ENCODE measurements around the gene GALNT2.

- TF ChIP-seq, protein P1, sequence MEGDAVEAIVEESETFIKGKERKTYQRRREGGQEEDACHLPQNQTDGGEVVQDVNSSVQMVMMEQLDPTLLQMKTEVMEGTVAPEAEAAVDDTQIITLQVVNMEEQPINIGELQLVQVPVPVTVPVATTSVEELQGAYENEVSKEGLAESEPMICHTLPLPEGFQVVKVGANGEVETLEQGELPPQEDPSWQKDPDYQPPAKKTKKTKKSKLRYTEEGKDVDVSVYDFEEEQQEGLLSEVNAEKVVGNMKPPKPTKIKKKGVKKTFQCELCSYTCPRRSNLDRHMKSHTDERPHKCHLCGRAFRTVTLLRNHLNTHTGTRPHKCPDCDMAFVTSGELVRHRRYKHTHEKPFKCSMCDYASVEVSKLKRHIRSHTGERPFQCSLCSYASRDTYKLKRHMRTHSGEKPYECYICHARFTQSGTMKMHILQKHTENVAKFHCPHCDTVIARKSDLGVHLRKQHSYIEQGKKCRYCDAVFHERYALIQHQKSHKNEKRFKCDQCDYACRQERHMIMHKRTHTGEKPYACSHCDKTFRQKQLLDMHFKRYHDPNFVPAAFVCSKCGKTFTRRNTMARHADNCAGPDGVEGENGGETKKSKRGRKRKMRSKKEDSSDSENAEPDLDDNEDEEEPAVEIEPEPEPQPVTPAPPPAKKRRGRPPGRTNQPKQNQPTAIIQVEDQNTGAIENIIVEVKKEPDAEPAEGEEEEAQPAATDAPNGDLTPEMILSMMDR (IDR thresholded peaks at IDR 0.05; ENCODE audit: low read depth, low read length, missing input control), result no peak
- TF ChIP-seq RAD21 (IDR thresholded peaks at IDR 0.05) (no peak), REST (IDR thresholded peaks at IDR 0.05) (no peak), MAX (IDR thresholded peaks at IDR 0.05) (no peak)
Observed at GRCh38 chr1:230100932-230101331, 33.9 kb downstream of the GALNT2 start.
